A549 (cell line): ENCODE results near the gene UGT1A10. TPM values are rescaled to one million over a fixed set of nuclear protein-coding genes. Genes with fewer than 3 reads are reported as not detected.
A peak's percentile ranks its signal among the peaks of the same experiment; 100 is the strongest.

Experiments
- ATAC-seq, 2 experiments: fragments of 200-7000 bp in 1 of 2; fragments of >200 bp in 1 of 2; cut with Nextera tagmentation in 1 of 2; cut with Tn5 transposase in 1 of 2; 3 replicates each; pipeline versions ENCODE4 v1.8.0 to v1.9.1; 2018 to 2020; ENCODE audit warnings: mild to moderate bottlenecking in 1 of 2, moderate library complexity in 1 of 2
- CTCF ChIA-PET: fragments of 300-600 bp; sonication (Branson Sonifier 250); formaldehyde crosslinking; extraction: SDS; loops from one replicate; lab custom pipeline; 2021; ENCODE audit warnings: antibody characterized with exemption, inconsistent platforms; lab: Yijun Ruan, JAX
- POLR2A ChIA-PET: fragments of 350-600 bp; formaldehyde crosslinking; extraction: SDS; loops from one replicate; lab custom pipeline; 2021; ENCODE audit warnings: antibody characterized with exemption, inconsistent platforms; lab: Yijun Ruan, JAX
- DNase-seq, 2 experiments: peaks; one replicate each; pipeline versions ENCODE4 v3.0.0 to v3.0.0-alpha.2; 2011 to 2016; ENCODE audit warnings: low read depth in 1 of 2, low spot score in 1 of 2
- FAIRE-seq: peaks from 2 replicates; lab custom pipeline; 2011; peaks lifted over from hg19 to GRCh38; lab: Jason Lieb, UNC
- H3K27ac ChIP-seq, 2 experiments: fragments of >200 bp; sonication (Bioruptor Twin); formaldehyde crosslinking; 3 replicates each; pipeline ENCODE4 v1.5.1; 2016 to 2017
- H3K4me1 ChIP-seq: fragments of >200 bp; sonication (Bioruptor Twin); formaldehyde crosslinking; 3 replicates; pipeline ENCODE4 v1.6.1; 2016
- H3K4me2 ChIP-seq: fragments of >200 bp; sonication (Bioruptor Twin); formaldehyde crosslinking; 3 replicates; pipeline ENCODE4 v1.6.1; 2016
- H3K4me3 ChIP-seq: fragments of >200 bp; sonication (Bioruptor Twin); formaldehyde crosslinking; 3 replicates; pipeline ENCODE4 v1.5.1; 2016
- H3K9me3 ChIP-seq: fragments of >200 bp; sonication (Bioruptor Twin); formaldehyde crosslinking; 3 replicates; pipeline ENCODE4 v1.6.1; 2016
- CHD2 ChIP-seq: fragments of 150-350 bp; IDR thresholded peaks from 2 replicates; pipeline ENCODE4 v1.6.1; 2014; ENCODE audit warnings: low read length; ENCODE audit not compliant: partially characterized antibody
- HDAC2 ChIP-seq: fragments of 200-600 bp; sonication (generic); IDR thresholded peaks from 2 replicates; pipeline ENCODE4 v1.6.1; 2016
- HEYL ChIP-seq: fragments of 250-450 bp; sonication (Bioruptor Pico); IDR thresholded peaks from 2 replicates; pipeline ENCODE4 v1.8.0; 2021; ENCODE audit warnings: mild to moderate bottlenecking, moderate library complexity
- HOXA7 ChIP-seq: fragments of 250-450 bp; sonication (Bioruptor Pico); IDR thresholded peaks from 2 replicates; pipeline ENCODE4 v1.5.0; 2020; ENCODE audit warnings: mild to moderate bottlenecking, moderate library complexity
- MAFK ChIP-seq: fragments of 450-650 bp; IDR thresholded peaks from 2 replicates; pipeline ENCODE4 v1.6.1; 2014; ENCODE audit not compliant: partially characterized antibody
- MAZ ChIP-seq: fragments of 150-350 bp; IDR thresholded peaks from 2 replicates; pipeline ENCODE4 v1.6.1; 2014; ENCODE audit warnings: antibody characterized with exemption, low read depth, low read length, borderline replicate concordance
- MYC ChIP-seq: IDR thresholded peaks from 2 replicates; pipeline ENCODE4 v1.6.1; 2012; ENCODE audit warnings: mild to moderate bottlenecking, inconsistent platforms, low read length, improper control_type of control experiment, borderline replicate concordance
- NPAS2 ChIP-seq: fragments of 250-450 bp; sonication (Bioruptor Pico); IDR thresholded peaks from 2 replicates; pipeline ENCODE4 v1.8.0; 2022; ENCODE audit warnings: mild to moderate bottlenecking, moderate library complexity, borderline replicate concordance
- PHF8 ChIP-seq: fragments of 200-600 bp; sonication (generic); IDR thresholded peaks from 2 replicates; pipeline ENCODE4 v1.6.1; 2016; ENCODE audit warnings: low read depth, mild to moderate bottlenecking, antibody characterized with exemption, moderate library complexity, borderline replicate concordance
- POLR2A ChIP-seq: IDR thresholded peaks from 2 replicates; pipeline ENCODE4 v1.6.1; 2012; ENCODE audit warnings: mild to moderate bottlenecking, low read length
- POLR2AphosphoS2 ChIP-seq: conservative IDR thresholded peaks from 2 replicates; pipeline ENCODE4 v1.6.1; 2012; ENCODE audit warnings: low read length, improper control_type of control experiment, inconsistent platforms
- RAD21 ChIP-seq, 2 experiments: fragments of >200 bp in 1 of 2; sonication (Bioruptor Twin) in 1 of 2; formaldehyde crosslinking in 1 of 2; IDR thresholded peaks in 1 of 2; conservative IDR thresholded peaks in 1 of 2; 2 replicates in 1 of 2; 3 replicates in 1 of 2; pipeline ENCODE4 v1.6.1; 2012 to 2018; ENCODE audit warnings: inconsistent platforms in 1 of 2
- RCOR1 ChIP-seq: fragments of 150-350 bp; IDR thresholded peaks from 2 replicates; pipeline ENCODE4 v1.6.1; 2014; ENCODE audit warnings: antibody characterized with exemption, low read length, low read depth
- RFX5 ChIP-seq: fragments of 450-650 bp; IDR thresholded peaks from 2 replicates; pipeline ENCODE4 v1.7.1; 2014; ENCODE audit warnings: antibody characterized with exemption, mild to moderate bottlenecking, moderate library complexity
- ZFP36 ChIP-seq: fragments of 450-650 bp; IDR thresholded peaks from 2 replicates; pipeline ENCODE4 v1.6.1; 2014; ENCODE audit warnings: borderline replicate concordance; ENCODE audit not compliant: partially characterized antibody
- ZNF302 ChIP-seq: fragments of 250-450 bp; sonication (Bioruptor Pico); IDR thresholded peaks from 2 replicates; pipeline ENCODE4 v1.9.0; 2021; ENCODE audit warnings: inconsistent platforms, mild to moderate bottlenecking, moderate library complexity
- ZSCAN20 ChIP-seq: fragments of 250-450 bp; sonication (Bioruptor Pico); IDR thresholded peaks from 2 replicates; pipeline ENCODE4 v1.8.0; 2022; ENCODE audit warnings: mild to moderate bottlenecking, moderate library complexity
- WGBS: methylation state at CpG from one replicate; pipeline ENCODE4 v1.1.6; 2017; ENCODE audit errors: missing lambda C conversion rate; 5-methylcytosine and 5-hydroxymethylcytosine counted together
- polyA plus RNA-seq, 4 experiments: library from polyadenylated mRNA; depleted of rRNA in 3 of 4; stranded (reverse); fragments of >200 nt; fragmentation: RNase III in 1 of 4; extraction: RNeasy Plus Mini Kit Qiagen cat#74134 plus additional on column Dnase treatment in 1 of 4; gene quantifications; 2 replicates in 3 of 4; 3 replicates in 1 of 4; pipeline ENCODE4 v1.2.3, GENCODE V29; 2011 to 2017
- TF ChIP-seq, protein P1 (sequence below): fragments of >200 bp; sonication (Bioruptor Twin); formaldehyde crosslinking; IDR thresholded peaks from 3 replicates; pipeline ENCODE4 v1.6.1; 2016
- TF ChIP-seq, protein P2 (sequence below): IDR thresholded peaks from 2 replicates; pipeline ENCODE4 v1.6.1; 2012; ENCODE audit warnings: low read depth, borderline replicate concordance
- TF ChIP-seq, protein P3 (sequence below): fragments of >200 bp; sonication (Bioruptor Twin); formaldehyde crosslinking; IDR thresholded peaks from 3 replicates; pipeline ENCODE4 v1.5.1; 2016
- TF ChIP-seq, protein P4 (sequence below): fragments of 200-600 bp; sonication (generic); IDR thresholded peaks from 2 replicates; pipeline ENCODE4 v1.6.1; 2016; ENCODE audit warnings: antibody characterized with exemption, mild to moderate bottlenecking, moderate library complexity

UGT1A10 gene
- polyA plus RNA-seq, 2 of the 4 experiments (the other 2 are of a cell fraction) = 0.10 TPM; not detected in 1

DNA sequence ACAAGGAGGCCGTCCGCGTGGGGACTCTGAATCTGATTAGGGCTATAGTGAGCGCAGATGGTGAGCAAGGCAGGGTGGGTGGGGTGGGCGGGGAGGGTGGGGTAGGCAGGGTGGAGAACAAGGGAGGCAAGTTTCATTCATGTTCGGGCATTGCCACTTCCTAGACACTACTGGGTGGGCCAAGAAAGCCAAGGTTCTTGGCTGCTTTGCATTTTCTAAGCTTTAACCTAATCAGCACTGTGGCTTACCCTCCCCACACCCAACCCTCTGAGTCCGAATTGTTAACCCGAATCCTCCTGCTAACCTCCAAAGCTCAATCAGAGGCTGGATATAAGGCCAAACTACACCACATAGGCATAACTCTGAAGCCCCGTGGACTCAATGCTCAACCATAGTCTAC is 160.0 kb downstream of the UGT1A10 start:
- FAIRE-seq (no peak), ATAC-seq (no peak), DNase-seq (no peak)
- no peaks in the 10 kb centered on the region for H3K9me3 ChIP-seq
- no peak overlapping the region for H3K4me2 ChIP-seq
- TF ChIP-seq POLR2A (no peak), CHD2 (no peak), ZSCAN20 (CRISPR knock-in tag) (no peak), POLR2AphosphoS2 (no peak), ZNF302 (CRISPR knock-in tag) (no peak), HDAC2 (no peak)
- TF ChIP-seq, protein P1, sequence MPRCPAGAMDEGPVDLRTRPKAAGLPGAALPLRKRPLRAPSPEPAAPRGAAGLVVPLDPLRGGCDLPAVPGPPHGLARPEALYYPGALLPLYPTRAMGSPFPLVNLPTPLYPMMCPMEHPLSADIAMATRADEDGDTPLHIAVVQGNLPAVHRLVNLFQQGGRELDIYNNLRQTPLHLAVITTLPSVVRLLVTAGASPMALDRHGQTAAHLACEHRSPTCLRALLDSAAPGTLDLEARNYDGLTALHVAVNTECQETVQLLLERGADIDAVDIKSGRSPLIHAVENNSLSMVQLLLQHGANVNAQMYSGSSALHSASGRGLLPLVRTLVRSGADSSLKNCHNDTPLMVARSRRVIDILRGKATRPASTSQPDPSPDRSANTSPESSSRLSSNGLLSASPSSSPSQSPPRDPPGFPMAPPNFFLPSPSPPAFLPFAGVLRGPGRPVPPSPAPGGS = no peak
- TF ChIP-seq, protein P2, sequence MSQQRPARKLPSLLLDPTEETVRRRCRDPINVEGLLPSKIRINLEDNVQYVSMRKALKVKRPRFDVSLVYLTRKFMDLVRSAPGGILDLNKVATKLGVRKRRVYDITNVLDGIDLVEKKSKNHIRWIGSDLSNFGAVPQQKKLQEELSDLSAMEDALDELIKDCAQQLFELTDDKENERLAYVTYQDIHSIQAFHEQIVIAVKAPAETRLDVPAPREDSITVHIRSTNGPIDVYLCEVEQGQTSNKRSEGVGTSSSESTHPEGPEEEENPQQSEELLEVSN = no peak
- H3K27ac ChIP-seq = peak overlapping the region in 1 of 2 experiments; percentile 47; a peak in 2 of 6 replicates
- WGBS = 94% methylated on average over 4 of the region's 9 CpGs
- no peak overlapping the region for H3K4me3 ChIP-seq
- CTCF ChIA-PET = interaction anchor here (0.8 to 1.2 kb wide), 2 partner anchors 36 to 353 kb away, joined by 3 to 4 read pairs; no protein-coding TSS in a partner anchor
- POLR2A ChIA-PET = no interaction called here
- H3K4me1 ChIP-seq = peaks cover 4% of the 10 kb centered on the region

DNA sequence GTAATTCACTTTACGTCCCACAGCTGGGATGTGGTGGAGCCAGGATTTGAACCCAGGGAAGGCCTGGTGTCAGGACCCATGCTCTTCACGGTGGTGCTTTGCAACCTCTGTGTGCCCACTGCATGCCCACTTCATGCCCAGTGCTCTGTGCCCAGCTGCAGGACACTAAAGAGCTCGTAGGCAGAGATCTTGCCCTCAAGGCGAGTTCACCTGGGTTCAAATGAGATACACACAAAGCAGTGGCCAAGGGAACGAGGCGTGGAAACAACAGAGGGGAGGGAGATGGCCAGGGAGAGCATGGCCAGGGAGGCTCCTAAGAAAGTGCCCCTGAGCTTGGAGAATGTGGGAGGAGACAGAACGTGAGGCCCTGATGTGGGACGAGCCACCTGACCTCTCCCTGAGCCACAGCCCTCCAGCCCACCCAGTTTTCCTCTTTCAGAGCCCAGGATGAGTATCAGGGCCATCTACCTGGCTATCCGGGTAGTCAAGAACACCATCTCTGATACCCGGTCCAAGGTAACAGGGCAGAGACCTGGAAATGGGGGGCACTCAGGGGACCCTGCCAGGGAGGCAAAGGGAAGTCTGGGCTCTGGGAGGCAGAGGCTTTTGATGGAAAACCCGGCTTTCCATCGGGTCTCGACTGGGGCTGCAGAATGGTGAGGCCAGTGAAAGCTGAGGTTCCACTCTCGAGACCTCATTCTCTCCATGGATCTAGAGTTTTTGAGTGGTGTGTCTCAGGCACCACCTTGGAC is 162.3 kb downstream of the UGT1A10 start:
- no peak for ATAC-seq
- CTCF ChIA-PET = interaction anchor here (0.6 to 0.8 kb wide), 2 partner anchors 34 to 456 kb away, joined by 4 read pairs; no protein-coding TSS in a partner anchor

More for the DNA sequence above, 162.3 kb downstream of the UGT1A10 start:
- Histone ChIP-seq H3K4me1 (peaks cover 8% of the 10 kb centered on the region), H3K4me3 (no peak overlapping the region), H3K27ac (0 out of 6 replicates have a peak overlapping the region, but pooled peaks of 1 of the 2 experiments have one; percentile 0), H3K9me3 (no peaks in the 10 kb centered on the region), H3K4me2 (no peak overlapping the region)
- no peak for DNase-seq
- POLR2A ChIA-PET = no interaction called here
- TF ChIP-seq HEYL (CRISPR knock-in tag) (no peak), POLR2A (no peak), MYC (no peak), RAD21 (conservative IDR thresholded peaks at IDR 0.05 in 1 of 2, IDR thresholded peaks at IDR 0.05 in 1 of 2) (no peak), RCOR1 (no peak), ZFP36 (no peak), MAZ (no peak), RFX5 (no peak), NPAS2 (CRISPR knock-in tag) (no peak), PHF8 (no peak), ZSCAN20 (CRISPR knock-in tag) (no peak), HOXA7 (CRISPR knock-in tag) (no peak), MAFK (no peak)
- TF ChIP-seq, protein P3, sequence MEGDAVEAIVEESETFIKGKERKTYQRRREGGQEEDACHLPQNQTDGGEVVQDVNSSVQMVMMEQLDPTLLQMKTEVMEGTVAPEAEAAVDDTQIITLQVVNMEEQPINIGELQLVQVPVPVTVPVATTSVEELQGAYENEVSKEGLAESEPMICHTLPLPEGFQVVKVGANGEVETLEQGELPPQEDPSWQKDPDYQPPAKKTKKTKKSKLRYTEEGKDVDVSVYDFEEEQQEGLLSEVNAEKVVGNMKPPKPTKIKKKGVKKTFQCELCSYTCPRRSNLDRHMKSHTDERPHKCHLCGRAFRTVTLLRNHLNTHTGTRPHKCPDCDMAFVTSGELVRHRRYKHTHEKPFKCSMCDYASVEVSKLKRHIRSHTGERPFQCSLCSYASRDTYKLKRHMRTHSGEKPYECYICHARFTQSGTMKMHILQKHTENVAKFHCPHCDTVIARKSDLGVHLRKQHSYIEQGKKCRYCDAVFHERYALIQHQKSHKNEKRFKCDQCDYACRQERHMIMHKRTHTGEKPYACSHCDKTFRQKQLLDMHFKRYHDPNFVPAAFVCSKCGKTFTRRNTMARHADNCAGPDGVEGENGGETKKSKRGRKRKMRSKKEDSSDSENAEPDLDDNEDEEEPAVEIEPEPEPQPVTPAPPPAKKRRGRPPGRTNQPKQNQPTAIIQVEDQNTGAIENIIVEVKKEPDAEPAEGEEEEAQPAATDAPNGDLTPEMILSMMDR = no peak
- TF ChIP-seq, protein P4, sequence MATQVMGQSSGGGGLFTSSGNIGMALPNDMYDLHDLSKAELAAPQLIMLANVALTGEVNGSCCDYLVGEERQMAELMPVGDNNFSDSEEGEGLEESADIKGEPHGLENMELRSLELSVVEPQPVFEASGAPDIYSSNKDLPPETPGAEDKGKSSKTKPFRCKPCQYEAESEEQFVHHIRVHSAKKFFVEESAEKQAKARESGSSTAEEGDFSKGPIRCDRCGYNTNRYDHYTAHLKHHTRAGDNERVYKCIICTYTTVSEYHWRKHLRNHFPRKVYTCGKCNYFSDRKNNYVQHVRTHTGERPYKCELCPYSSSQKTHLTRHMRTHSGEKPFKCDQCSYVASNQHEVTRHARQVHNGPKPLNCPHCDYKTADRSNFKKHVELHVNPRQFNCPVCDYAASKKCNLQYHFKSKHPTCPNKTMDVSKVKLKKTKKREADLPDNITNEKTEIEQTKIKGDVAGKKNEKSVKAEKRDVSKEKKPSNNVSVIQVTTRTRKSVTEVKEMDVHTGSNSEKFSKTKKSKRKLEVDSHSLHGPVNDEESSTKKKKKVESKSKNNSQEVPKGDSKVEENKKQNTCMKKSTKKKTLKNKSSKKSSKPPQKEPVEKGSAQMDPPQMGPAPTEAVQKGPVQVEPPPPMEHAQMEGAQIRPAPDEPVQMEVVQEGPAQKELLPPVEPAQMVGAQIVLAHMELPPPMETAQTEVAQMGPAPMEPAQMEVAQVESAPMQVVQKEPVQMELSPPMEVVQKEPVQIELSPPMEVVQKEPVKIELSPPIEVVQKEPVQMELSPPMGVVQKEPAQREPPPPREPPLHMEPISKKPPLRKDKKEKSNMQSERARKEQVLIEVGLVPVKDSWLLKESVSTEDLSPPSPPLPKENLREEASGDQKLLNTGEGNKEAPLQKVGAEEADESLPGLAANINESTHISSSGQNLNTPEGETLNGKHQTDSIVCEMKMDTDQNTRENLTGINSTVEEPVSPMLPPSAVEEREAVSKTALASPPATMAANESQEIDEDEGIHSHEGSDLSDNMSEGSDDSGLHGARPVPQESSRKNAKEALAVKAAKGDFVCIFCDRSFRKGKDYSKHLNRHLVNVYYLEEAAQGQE = no peak
- no peak for FAIRE-seq
- WGBS = 77% methylated on average over 13 of the region's 14 CpGs
